K562 (cell line): ENCODE data around the gene PARD3. TPM values are rescaled to one million over a fixed set of nuclear protein-coding genes. Genes with fewer than 3 reads are reported as not detected.

Experiments
- ATAC-seq: fragments of 200-7000 bp; cut with Tn5 transposase; 3 replicates; pipeline ENCODE4 v1.9.1; 2020; ENCODE audit warnings: moderate library complexity
- BruUV-seq: library from RNA; stranded (reverse); fragments of 400-500 nt; replicated peaks from 2 replicates; lab custom pipeline; 2021; lab: Mats Ljungman, UMichigan
- CTCF ChIA-PET: fragments of 300-600 bp; formaldehyde crosslinking; extraction: SDS; loops from one replicate; lab custom pipeline; 2021; ENCODE audit warnings: low intra/inter-chr PET ratio; lab: Yijun Ruan, JAX
- POLR2A ChIA-PET: fragments of 300-600, 350-650 bp; sonication (Branson Sonifier 250); formaldehyde crosslinking; extraction: SDS; loops from one replicate; lab custom pipeline; 2021; ENCODE audit warnings: antibody characterized with exemption, inconsistent platforms; lab: Yijun Ruan, JAX
- DNase-seq, 4 experiments: peaks; one replicate each; pipeline versions ENCODE4 v3.0.0 to v3.0.0-alpha.2; 2011 to 2018; ENCODE audit warnings: low spot score in 3 of 4, mixed read lengths in 3 of 4; ENCODE audit errors: extremely low read depth in 1 of 4
- FAIRE-seq: peaks from 2 replicates; lab custom pipeline; 2011; peaks lifted over from hg19 to GRCh38; lab: Jason Lieb, UNC
- H2AFZ ChIP-seq: 2 replicates; pipeline ENCODE4 v1.6.0; 2011; ENCODE audit warnings: low read depth, low read length, control low read depth, inconsistent platforms
- H3K27ac ChIP-seq: fragments of 200-600 bp; 3 replicates; pipeline ENCODE4 v1.8.0; 2011; ENCODE audit warnings: low read depth, mild to moderate bottlenecking, control low read depth, inconsistent platforms, low read length, moderate library complexity, mixed read lengths; ENCODE audit errors: extremely low read depth
- H3K27me3 ChIP-seq, 2 experiments: fragments of 300-600 bp in 1 of 2; 2 replicates in 1 of 2; 3 replicates in 1 of 2; pipeline versions ENCODE4 v1.6.0 to v1.8.0; 2011; ENCODE audit warnings: inconsistent platforms in 2 of 2, low read length in 2 of 2, mild to moderate bottlenecking in 1 of 2, mixed read lengths in 1 of 2, moderate library complexity in 1 of 2; ENCODE audit not compliant: control insufficient read depth in 2 of 2, insufficient read depth in 2 of 2
- H3K36me3 ChIP-seq: fragments of 300-600 bp; 3 replicates; pipeline ENCODE4 v1.8.0; 2011; ENCODE audit warnings: mild to moderate bottlenecking, low read length, inconsistent platforms; ENCODE audit not compliant: control insufficient read depth, insufficient read depth
- H3K4me1 ChIP-seq, 2 experiments: fragments of 200-600 bp in 1 of 2; replicated peaks in 1 of 2; 2 replicates in 1 of 2; 3 replicates in 1 of 2; pipeline versions ENCODE4 v1.5.1 to v1.8.0; 2011; ENCODE audit warnings: inconsistent platforms in 2 of 2, low read length in 2 of 2, mild to moderate bottlenecking in 1 of 2, mixed read lengths in 1 of 2, moderate library complexity in 1 of 2; ENCODE audit not compliant: control insufficient read depth in 2 of 2, insufficient read depth in 2 of 2
- H3K4me2 ChIP-seq: 2 replicates; pipeline ENCODE4 v1.6.1; 2011; ENCODE audit warnings: low read length, control low read depth, inconsistent platforms, mixed read lengths; ENCODE audit not compliant: insufficient read depth
- H3K4me3 ChIP-seq: fragments of 200-600 bp; sonication (generic), shearing (Covaris generic); 2 replicates; pipeline ENCODE4 v1.5.1; 2016; ENCODE audit warnings: control low read depth, inconsistent platforms
- H3K79me2 ChIP-seq: fragments of 200-600 bp; 3 replicates; pipeline ENCODE4 v1.8.0; 2011; ENCODE audit warnings: low read length, inconsistent platforms; ENCODE audit not compliant: control insufficient read depth, insufficient read depth
- H3K9ac ChIP-seq, 2 experiments: 2 replicates each; pipeline versions ENCODE4 v1.6.0 to v1.6.1; 2011; ENCODE audit warnings: low read depth in 2 of 2, low read length in 2 of 2, control low read depth in 1 of 2, inconsistent platforms in 1 of 2, mild to moderate bottlenecking in 1 of 2, mixed read lengths in 1 of 2; ENCODE audit not compliant: insufficient read depth in 1 of 2
- H3K9me1 ChIP-seq: one replicate; pipeline ENCODE4 v1.6.0; 2011; ENCODE audit warnings: inconsistent platforms, mild to moderate bottlenecking, low read length, moderate library complexity; ENCODE audit not compliant: control insufficient read depth, insufficient read depth
- H3K9me3 ChIP-seq: replicated peaks from 2 replicates; pipeline ENCODE4 v1.5.1; 2011; ENCODE audit warnings: low read depth, low read length, inconsistent platforms; ENCODE audit not compliant: control insufficient read depth, insufficient read depth
- H4K20me1 ChIP-seq: replicated peaks from 2 replicates; pipeline ENCODE4 v1.6.1; 2011; ENCODE audit warnings: low read length, inconsistent platforms, mixed read lengths; ENCODE audit not compliant: control insufficient read depth, insufficient read depth
- BRD4 ChIP-seq: fragments of 200-600 bp; sonication (generic); IDR thresholded peaks from 2 replicates; pipeline ENCODE4 v1.6.1; 2017; ENCODE audit warnings: inconsistent platforms
- CBX5 ChIP-seq: IDR thresholded peaks from 2 replicates; pipeline ENCODE4 v1.6.1; 2014; ENCODE audit warnings: low read depth, borderline replicate concordance
- HDAC1 ChIP-seq, 2 experiments: fragments of 450-650 bp; IDR thresholded peaks; 2 replicates each; pipeline ENCODE4 v1.6.1; 2016 to 2017; ENCODE audit warnings: inconsistent platforms in 1 of 2, mild to moderate bottlenecking in 1 of 2, moderate library complexity in 1 of 2
- MCM5 ChIP-seq: fragments of 450-650 bp; IDR thresholded peaks from 2 replicates; pipeline ENCODE4 v1.6.1; 2016; ENCODE audit warnings: low read depth
- NR2F6 ChIP-seq: fragments of 450-650 bp; formaldehyde crosslinking; IDR thresholded peaks from 2 replicates; pipeline ENCODE4 v1.4.0; 2020; ENCODE audit warnings: mild to moderate bottlenecking
- PML ChIP-seq: IDR thresholded peaks from 2 replicates; pipeline ENCODE4 v1.6.1; 2012; ENCODE audit warnings: low read length, inconsistent platforms
- SMAD4 ChIP-seq: fragments of 250-450 bp; sonication (Bioruptor Pico); conservative IDR thresholded peaks from 2 replicates; pipeline ENCODE4 v1.8.0; 2021; ENCODE audit warnings: inconsistent platforms, mild to moderate bottlenecking, moderate library complexity
- SNIP1 ChIP-seq: fragments of 450-650 bp; IDR thresholded peaks from 2 replicates; pipeline ENCODE4 v1.7.1; 2017; ENCODE audit warnings: low read depth, mild to moderate bottlenecking
- ZNF175 ChIP-seq: fragments of 200-800 bp; sonication (Bioruptor generic); IDR thresholded peaks from 2 replicates; pipeline ENCODE4 v1.6.1; 2016; ENCODE audit warnings: low read depth, mild to moderate bottlenecking, missing genetic modification characterization, missing compliant biosample characterization
- ZNF197 ChIP-seq: fragments of 200-800 bp; sonication (Bioruptor generic); IDR thresholded peaks from 2 replicates; pipeline ENCODE4 v1.6.1; 2016; ENCODE audit warnings: low read depth, missing genetic modification characterization, missing compliant biosample characterization
- ZNF583 ChIP-seq: fragments of 250-450 bp; sonication (Bioruptor Pico); IDR thresholded peaks from 2 replicates; pipeline ENCODE4 v1.4.0; 2020
- ZNF778 ChIP-seq: fragments of 450-650 bp; formaldehyde crosslinking; IDR thresholded peaks from 2 replicates; pipeline ENCODE4 v1.4.0; 2020; ENCODE audit warnings: mild to moderate bottlenecking, moderate library complexity
- WGBS: fragments of 100-300 bp; shearing (Covaris generic); methylation state at CpG from one replicate; pipeline ENCODE4 v1.1.6; 2016; ENCODE audit warnings: low coverage, mixed read lengths; ENCODE audit not compliant: insufficient coverage; ENCODE audit errors: missing lambda C conversion rate; 5-methylcytosine and 5-hydroxymethylcytosine counted together
- in situ Hi-C: fragments of 300-500 bp; cut with MboI; formaldehyde crosslinking; loops from 4 replicates; pipeline ENCODE4 v1.15.0; 2018; ENCODE audit warnings: inconsistent platforms, mixed read lengths
- intact Hi-C: fragments of 100-400 bp; cut with micrococcal nuclease; formaldehyde crosslinking; loops from 2 replicates; pipeline ENCODE4 v1.14.2; 2022
- polyA plus RNA-seq, 8 experiments: library from polyadenylated mRNA; depleted of rRNA in 4 of 8; stranded (reverse) in 5 of 8; unstranded in 3 of 8; fragments of >200 nt; fragmentation: Nextera tagmentation in 2 of 8; fragmentation: Illumina TruSeq in 1 of 8; extraction: Ambion mirVana in 2 of 8; extraction: Trizol in 1 of 8; gene quantifications; 2 replicates each; pipeline versions ENCODE4 v1.2.1 to v1.2.3, GENCODE V29; 2011 to 2014; ENCODE audit warnings: inconsistent platforms in 1 of 8, missing spikeins in 1 of 8
- total RNA-seq, 7 experiments: library from RNA; depleted of rRNA in 6 of 7; stranded (reverse); fragments of >200 nt in 6 of 7; fragmentation: Illumina TruSeq in 2 of 7; extraction: Trizol in 2 of 7; gene quantifications; 2 replicates each; pipeline versions ENCODE4 v1.2.1 to v1.2.3, GENCODE V29; 2011 to 2021; ENCODE audit warnings: low replicate concordance in 1 of 7
- TF ChIP-seq, protein P1 (sequence below): sonication (generic); formaldehyde crosslinking; IDR thresholded peaks from 2 replicates; pipeline ENCODE4 v1.8.0; 2022; ENCODE audit warnings: missing genetic modification reagents, mild to moderate bottlenecking, moderate library complexity, borderline replicate concordance
- TF ChIP-seq, protein P2 (sequence below): sonication (generic); formaldehyde crosslinking; IDR thresholded peaks from 2 replicates; pipeline ENCODE4 v1.4.0; 2020; ENCODE audit warnings: mild to moderate bottlenecking, missing genetic modification reagents
- TF ChIP-seq, protein P3 (sequence below): fragments of 450-650 bp; IDR thresholded peaks from one replicate; pipeline ENCODE4 v1.6.1; 2018; ENCODE audit warnings: mild to moderate bottlenecking, moderate library complexity; ENCODE audit not compliant: partially characterized antibody

Gene PARD3
- total and polyA plus RNA-seq, 9 of the 15 experiments (the other 6 are each of a cell fraction or from before 2014, with no cell fraction given), result 2.7 to 11.7 (median 7.7) TPM

DNA sequence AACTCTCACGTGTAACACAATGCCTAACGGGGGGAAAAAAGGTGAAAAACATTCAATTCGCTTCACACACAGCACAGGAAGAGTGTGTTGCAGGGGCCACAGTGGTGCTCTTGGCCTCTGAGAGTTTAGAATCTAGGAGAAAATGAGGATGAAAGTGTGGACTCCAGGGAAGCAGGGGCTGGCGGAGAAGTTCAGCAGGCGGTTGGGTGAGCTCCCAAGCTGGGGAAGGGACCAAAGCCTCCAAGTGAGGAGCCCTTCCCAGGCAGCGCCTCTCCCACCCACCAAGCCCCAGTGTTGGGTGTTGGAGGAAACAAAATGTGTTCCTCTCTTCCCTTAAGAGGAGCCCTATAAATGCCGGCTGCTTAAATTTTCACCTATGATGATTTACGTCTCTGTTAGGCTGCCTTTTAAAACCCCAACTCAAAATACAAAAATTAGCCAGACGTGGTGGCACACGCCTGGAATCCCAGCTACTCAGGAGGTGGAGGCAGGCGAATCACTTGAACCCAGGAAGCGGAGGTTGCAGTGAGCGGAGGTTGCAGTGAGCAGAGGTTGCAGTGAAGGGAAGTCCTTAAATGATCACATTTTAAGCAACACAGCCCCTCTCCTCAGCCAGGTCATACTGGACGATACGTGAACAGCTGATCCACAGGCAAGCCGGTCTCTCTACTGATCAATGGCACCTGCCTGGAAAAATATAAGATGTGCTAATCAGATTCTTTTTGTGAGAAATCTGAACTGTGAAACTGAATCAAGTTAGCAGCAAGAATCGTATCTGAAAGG lies 735.2 kb downstream of the PARD3 start:
- Histone ChIP-seq H3K4me3 (no peak overlapping the region), H3K9ac (no peak overlapping the region), H2AFZ (no peak overlapping the region), H3K27ac (no peak overlapping the region), H3K4me2 (no peak overlapping the region), H3K36me3 (no peaks in the 10 kb centered on the region), H3K4me1 (no peaks in the 10 kb centered on the region), H4K20me1 (no peaks in the 10 kb centered on the region), H3K9me3 (no peaks in the 10 kb centered on the region), H3K27me3 (peaks cover 6 to 25% of the 10 kb centered on the region in 2 experiments; a peak in 4 of 5 replicates), H3K79me2 (no peaks in the 10 kb centered on the region), H3K9me1 (no peaks in the 10 kb centered on the region)
- TF ChIP-seq, protein P1, sequence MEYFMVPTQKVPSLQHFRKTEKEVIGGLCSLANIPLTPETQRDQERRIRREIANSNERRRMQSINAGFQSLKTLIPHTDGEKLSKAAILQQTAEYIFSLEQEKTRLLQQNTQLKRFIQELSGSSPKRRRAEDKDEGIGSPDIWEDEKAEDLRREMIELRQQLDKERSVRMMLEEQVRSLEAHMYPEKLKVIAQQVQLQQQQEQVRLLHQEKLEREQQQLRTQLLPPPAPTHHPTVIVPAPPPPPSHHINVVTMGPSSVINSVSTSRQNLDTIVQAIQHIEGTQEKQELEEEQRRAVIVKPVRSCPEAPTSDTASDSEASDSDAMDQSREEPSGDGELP (CRISPR knock-in tag), result no peak
- TF ChIP-seq CBX5, result no peak
- TF ChIP-seq SNIP1, result no peak
- no peak for TF ChIP-seq ZNF583 (CRISPR knock-in tag)
- TF ChIP-seq PML, result no peak
- TF ChIP-seq, protein P2, sequence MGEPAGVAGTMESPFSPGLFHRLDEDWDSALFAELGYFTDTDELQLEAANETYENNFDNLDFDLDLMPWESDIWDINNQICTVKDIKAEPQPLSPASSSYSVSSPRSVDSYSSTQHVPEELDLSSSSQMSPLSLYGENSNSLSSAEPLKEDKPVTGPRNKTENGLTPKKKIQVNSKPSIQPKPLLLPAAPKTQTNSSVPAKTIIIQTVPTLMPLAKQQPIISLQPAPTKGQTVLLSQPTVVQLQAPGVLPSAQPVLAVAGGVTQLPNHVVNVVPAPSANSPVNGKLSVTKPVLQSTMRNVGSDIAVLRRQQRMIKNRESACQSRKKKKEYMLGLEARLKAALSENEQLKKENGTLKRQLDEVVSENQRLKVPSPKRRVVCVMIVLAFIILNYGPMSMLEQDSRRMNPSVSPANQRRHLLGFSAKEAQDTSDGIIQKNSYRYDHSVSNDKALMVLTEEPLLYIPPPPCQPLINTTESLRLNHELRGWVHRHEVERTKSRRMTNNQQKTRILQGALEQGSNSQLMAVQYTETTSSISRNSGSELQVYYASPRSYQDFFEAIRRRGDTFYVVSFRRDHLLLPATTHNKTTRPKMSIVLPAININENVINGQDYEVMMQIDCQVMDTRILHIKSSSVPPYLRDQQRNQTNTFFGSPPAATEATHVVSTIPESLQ, result no peak
- no peak for TF ChIP-seq ZNF197 (CRISPR knock-in tag)
- TF ChIP-seq, protein P3, sequence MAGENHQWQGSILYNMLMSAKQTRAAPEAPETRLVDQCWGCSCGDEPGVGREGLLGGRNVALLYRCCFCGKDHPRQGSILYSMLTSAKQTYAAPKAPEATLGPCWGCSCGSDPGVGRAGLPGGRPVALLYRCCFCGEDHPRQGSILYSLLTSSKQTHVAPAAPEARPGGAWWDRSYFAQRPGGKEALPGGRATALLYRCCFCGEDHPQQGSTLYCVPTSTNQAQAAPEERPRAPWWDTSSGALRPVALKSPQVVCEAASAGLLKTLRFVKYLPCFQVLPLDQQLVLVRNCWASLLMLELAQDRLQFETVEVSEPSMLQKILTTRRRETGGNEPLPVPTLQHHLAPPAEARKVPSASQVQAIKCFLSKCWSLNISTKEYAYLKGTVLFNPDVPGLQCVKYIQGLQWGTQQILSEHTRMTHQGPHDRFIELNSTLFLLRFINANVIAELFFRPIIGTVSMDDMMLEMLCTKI, result no peak
- no peak for TF ChIP-seq NR2F6 (CRISPR knock-in tag)
- no peak for TF ChIP-seq ZNF175 (CRISPR knock-in tag)
- TF ChIP-seq MCM5, result no peak
- TF ChIP-seq SMAD4 (CRISPR knock-in tag), result no peak
- TF ChIP-seq BRD4, result no peak
- TF ChIP-seq ZNF778 (CRISPR knock-in tag), result no peak
- no peak for TF ChIP-seq HDAC1 (IDR thresholded peaks at IDR 0.05)
- no peak for ATAC-seq
- WGBS, result under 1% methylated on average over 17 of the region's 17 CpGs
- ChIA-PET CTCF (no interaction called here), POLR2A (no interaction called here)
- intact Hi-C loops (no loop called here), in situ Hi-C loops (no loop called here)
- BruUV-seq, result no TSS peak
- DNase-seq, result no peak
- FAIRE-seq, result no peak
